Measurements from ENCODE around the gene OR1F1. TPM values are rescaled to one million over a fixed set of nuclear protein-coding genes. Genes with fewer than 3 reads are reported as not detected.

Gene OR1F1
- total and polyA plus RNA-seq, 2 experiments from 2014 or later: not detected

GRCh38 chr16:3235856-3236669 is 48.1 kb downstream of the OR1F1 start:
- no peaks in the 10 kb centered on the region for H3K27me3 ChIP-seq
- peaks cover 18% of the 10 kb centered on the region for H3K36me3 ChIP-seq
- peak; percentile 3 to 39 for DNase-seq (ENCODE audit: low read depth in 1 of 2, low spot score in 1 of 2)
- H3K9me3 ChIP-seq (ENCODE audit: low read depth): no peaks in the 10 kb centered on the region
- H3K27ac ChIP-seq: no peak overlapping the region
- H3K4me1 ChIP-seq (ENCODE audit: low read depth): peaks cover 8% of the 10 kb centered on the region
- TF ChIP-seq CTCF (IDR thresholded peaks at IDR 0.05; ENCODE audit: low read depth, low read length): no peak
- no peak overlapping the region for H3K4me3 ChIP-seq

- H3K4me1 ChIP-seq (ENCODE audit: low read depth): no peaks in the 10 kb centered on the region
- no peak overlapping the region for H3K27ac ChIP-seq
- H3K27me3 ChIP-seq: no peaks in the 10 kb centered on the region
- DNase-seq (ENCODE audit: low read depth in 1 of 2, low spot score in 1 of 2): no peak
- no peak for TF ChIP-seq CTCF (IDR thresholded peaks at IDR 0.05; ENCODE audit: low read depth, low read length)
- H3K4me3 ChIP-seq: no peak overlapping the region
- no peaks in the 10 kb centered on the region for H3K36me3 ChIP-seq
- H3K9me3 ChIP-seq (ENCODE audit: low read depth): no peaks in the 10 kb centered on the region
Measured at GRCh38 chr16:3241761-3242160, 53.8 kb downstream of the OR1F1 start.

- no peak for DNase-seq (ENCODE audit: low read depth in 1 of 2, low spot score in 1 of 2)
- Histone ChIP-seq H3K4me3 (no peak overlapping the region), H3K27ac (no peak overlapping the region), H3K4me1 (ENCODE audit: low read depth) (no peaks in the 10 kb centered on the region), H3K9me3 (ENCODE audit: low read depth) (no peaks in the 10 kb centered on the region), H3K27me3 (no peaks in the 10 kb centered on the region), H3K36me3 (no peaks in the 10 kb centered on the region)
- TF ChIP-seq CTCF (IDR thresholded peaks at IDR 0.05; ENCODE audit: low read depth, low read length): no peak
Measured at GRCh38 chr16:3242709-3243108, 54.7 kb downstream of the OR1F1 start.

- Histone ChIP-seq H3K27me3 (no peaks in the 10 kb centered on the region), H3K27ac (no peak overlapping the region), H3K36me3 (no peaks in the 10 kb centered on the region), H3K9me3 (ENCODE audit: low read depth) (no peaks in the 10 kb centered on the region), H3K4me1 (ENCODE audit: low read depth) (no peaks in the 10 kb centered on the region), H3K4me3 (no peak overlapping the region)
- DNase-seq (ENCODE audit: low read depth in 1 of 2, low spot score in 1 of 2): no peak
- TF ChIP-seq CTCF (IDR thresholded peaks at IDR 0.05; ENCODE audit: low read depth, low read length): no peak
Measured at GRCh38 chr16:3243882-3244281, 55.9 kb downstream of the OR1F1 start.

GRCh38 chr16:3246002-3246401 is 58.0 kb downstream of the OR1F1 start:
- Histone ChIP-seq H3K27ac (no peak overlapping the region), H3K4me3 (no peak overlapping the region), H3K4me1 (ENCODE audit: low read depth) (no peaks in the 10 kb centered on the region), H3K36me3 (no peaks in the 10 kb centered on the region), H3K27me3 (no peaks in the 10 kb centered on the region), H3K9me3 (ENCODE audit: low read depth) (no peaks in the 10 kb centered on the region)
- no peak for DNase-seq (ENCODE audit: low read depth in 1 of 2, low spot score in 1 of 2)
- TF ChIP-seq CTCF (IDR thresholded peaks at IDR 0.05; ENCODE audit: low read depth, low read length): no peak
